B cell (primary cell): ENCODE results near the gene DHX40. TPM values are rescaled to one million over a fixed set of nuclear protein-coding genes. Genes with fewer than 3 reads are reported as not detected.

Experiments used
- ATAC-seq: fragments of 200-7000 bp; cut with Tn5 transposase; one replicate; pipeline ENCODE4 v1.10.0; 2021; ENCODE audit warnings: low read depth, mild to moderate bottlenecking, moderate number of reproducible peaks, moderate library complexity
- CTCF ChIA-PET: fragments of 350-600 bp; sonication (Branson Sonifier 250); formaldehyde crosslinking; loops from one replicate; lab custom pipeline; 2021; ENCODE audit warnings: antibody characterized with exemption, inconsistent platforms; lab: Charles Lee
- POLR2A ChIA-PET: fragments of 350-600 bp; sonication (Branson Sonifier 250); formaldehyde crosslinking; loops from one replicate; lab custom pipeline; 2021; ENCODE audit warnings: antibody characterized with exemption; lab: Charles Lee
- DNase-seq: peaks from one replicate; pipeline ENCODE4 v3.0.0; 2013
- H2AFZ ChIP-seq: 2 replicates; pipeline ENCODE4 v1.6.1; 2012; ENCODE audit warnings: mild to moderate bottlenecking, low read depth, low read length; ENCODE audit not compliant: insufficient read depth, poor library complexity, severe bottlenecking
- H3K27ac ChIP-seq, 2 donors: 1 replicate in 1 of 2; 2 replicates in 1 of 2; pipeline ENCODE4 v1.5.1; 2012 to 2013; ENCODE audit warnings: low read length in 2 of 2, mild to moderate bottlenecking in 2 of 2, moderate library complexity in 1 of 2
- H3K27me3 ChIP-seq, 4 experiments: fragments of 200-600 bp in 1 of 4; sonication (generic) in 1 of 4; replicated peaks in 1 of 4; 1 replicate in 2 of 4; 2 replicates in 2 of 4; pipeline versions ENCODE4 v1.6.1 to v1.7.0; 2013 to 2016; ENCODE audit warnings: low read length in 3 of 4, mild to moderate bottlenecking in 2 of 4, mixed read lengths in 1 of 4, moderate library complexity in 1 of 4; ENCODE audit not compliant: insufficient read depth in 4 of 4, control insufficient read depth in 3 of 4; ENCODE audit errors: control extremely low read depth in 1 of 4
- H3K36me3 ChIP-seq, 2 experiments: replicated peaks in 1 of 2; 1 replicate in 1 of 2; 2 replicates in 1 of 2; pipeline versions ENCODE4 v1.6.1 to v1.7.1; 2013; ENCODE audit warnings: low read length in 1 of 2; ENCODE audit not compliant: insufficient read depth in 2 of 2, control insufficient read depth in 1 of 2; ENCODE audit errors: control extremely low read depth in 1 of 2, extremely low read depth in 1 of 2
- H3K4me1 ChIP-seq, 2 donors: fragments of 200-600 bp in 1 of 2; sonication (generic) in 1 of 2; 1 replicate in 1 of 2; 2 replicates in 1 of 2; pipeline versions ENCODE4 v1.5.1 to v1.6.1; 2013 to 2017; ENCODE audit warnings: low read length in 2 of 2; ENCODE audit not compliant: control insufficient read depth in 2 of 2, insufficient read depth in 2 of 2
- H3K4me2 ChIP-seq: replicated peaks from 2 replicates; pipeline ENCODE3; 2012; ENCODE audit warnings: mild to moderate bottlenecking, low read depth, low read length; ENCODE audit not compliant: poor library complexity, severe bottlenecking
- H3K4me3 ChIP-seq, 5 experiments: fragments of 200-600 bp in 1 of 5; sonication (generic) in 1 of 5; 1 replicate in 3 of 5; 2 replicates in 2 of 5; pipeline versions ENCODE4 v1.5.1 to v1.7.0; 2011 to 2016; ENCODE audit warnings: low read length in 4 of 5, mild to moderate bottlenecking in 4 of 5, low read depth in 2 of 5, control low read depth in 1 of 5, moderate library complexity in 1 of 5; ENCODE audit not compliant: insufficient read depth in 1 of 5; ENCODE audit errors: control extremely low read depth in 1 of 5, extremely low read depth in 1 of 5
- H3K79me2 ChIP-seq: fragments of 200-600 bp; sonication (generic); one replicate; pipeline ENCODE4 v1.6.0; 2016; ENCODE audit warnings: low read length; ENCODE audit not compliant: control insufficient read depth, insufficient read depth
- H3K9ac ChIP-seq: fragments of 200-600 bp; sonication (generic); 2 replicates; pipeline ENCODE4 v1.6.1; 2017; ENCODE audit warnings: mild to moderate bottlenecking, low read length, moderate library complexity
- H3K9me3 ChIP-seq, 3 donors: one replicate each; pipeline versions ENCODE4 v1.6.1 to v1.7.1; 2013; ENCODE audit warnings: low read length in 2 of 3; ENCODE audit not compliant: control insufficient read depth in 2 of 3, insufficient read depth in 1 of 3; ENCODE audit errors: control extremely low read depth in 1 of 3
- H4K20me1 ChIP-seq: 2 replicates; pipeline ENCODE4 v1.6.0; 2012; ENCODE audit warnings: mild to moderate bottlenecking, low read length; ENCODE audit not compliant: insufficient read depth, control insufficient read depth, poor library complexity, severe bottlenecking
- H3K27ac Mint-ChIP-seq: one replicate; pipeline ENCODE4 v1.8.0; 2021; ENCODE audit warnings: mixed read lengths
- H3K27me3 Mint-ChIP-seq: one replicate; pipeline ENCODE4 v1.8.0; 2021; ENCODE audit warnings: mixed read lengths
- H3K4me1 Mint-ChIP-seq: one replicate; pipeline ENCODE4 v1.8.0; 2021; ENCODE audit warnings: mixed read lengths
- H3K4me3 Mint-ChIP-seq: one replicate; pipeline ENCODE4 v1.8.0; 2021; ENCODE audit warnings: mixed read lengths
- H3K9me3 Mint-ChIP-seq: one replicate; pipeline ENCODE4 v1.8.0; 2022; ENCODE audit warnings: mixed read lengths; ENCODE audit not compliant: insufficient read depth
- EZH2 ChIP-seq: IDR thresholded peaks from 2 replicates; pipeline ENCODE4 v1.6.1; 2012; ENCODE audit warnings: borderline replicate concordance, low read depth, mild to moderate bottlenecking, moderate library complexity, low read length; ENCODE audit not compliant: insufficient read depth, poor library complexity, severe bottlenecking
- WGBS: methylation state at CpG from one replicate; pipeline ENCODE4 v1.1.5; 2013; ENCODE audit warnings: missing lambda C conversion rate; ENCODE audit not compliant: insufficient coverage; 5-methylcytosine and 5-hydroxymethylcytosine counted together
- intact Hi-C: fragments of 100-400 bp; cut with micrococcal nuclease; formaldehyde crosslinking; loops from one replicate; pipeline ENCODE4 v1.10.0; 2022
- polyA plus RNA-seq: library from polyadenylated mRNA; depleted of rRNA; stranded (reverse); fragments of >200 nt; gene quantifications from 2 replicates; pipeline ENCODE4 v1.2.3, GENCODE V29; 2012
- total RNA-seq, 2 donors: library from RNA; stranded (reverse); fragments of 120-200 nt in 1 of 2; gene quantifications; 1 replicate in 1 of 2; 2 replicates in 1 of 2; pipeline versions ENCODE4 v1.2.3 to v1.2.4, GENCODE V29; 2013 to 2022
- TF ChIP-seq, protein P1 (sequence below): fragments of 200-600 bp; IDR thresholded peaks from one replicate; pipeline ENCODE4 v1.8.0; 2022; ENCODE audit warnings: antibody characterized with exemption, mild to moderate bottlenecking

Gene DHX40
- total and polyA plus RNA-seq, 2 donors (not counting 1 experiment from before 2014, with no cell fraction given): 10.4 to 28.7 TPM

DNA sequence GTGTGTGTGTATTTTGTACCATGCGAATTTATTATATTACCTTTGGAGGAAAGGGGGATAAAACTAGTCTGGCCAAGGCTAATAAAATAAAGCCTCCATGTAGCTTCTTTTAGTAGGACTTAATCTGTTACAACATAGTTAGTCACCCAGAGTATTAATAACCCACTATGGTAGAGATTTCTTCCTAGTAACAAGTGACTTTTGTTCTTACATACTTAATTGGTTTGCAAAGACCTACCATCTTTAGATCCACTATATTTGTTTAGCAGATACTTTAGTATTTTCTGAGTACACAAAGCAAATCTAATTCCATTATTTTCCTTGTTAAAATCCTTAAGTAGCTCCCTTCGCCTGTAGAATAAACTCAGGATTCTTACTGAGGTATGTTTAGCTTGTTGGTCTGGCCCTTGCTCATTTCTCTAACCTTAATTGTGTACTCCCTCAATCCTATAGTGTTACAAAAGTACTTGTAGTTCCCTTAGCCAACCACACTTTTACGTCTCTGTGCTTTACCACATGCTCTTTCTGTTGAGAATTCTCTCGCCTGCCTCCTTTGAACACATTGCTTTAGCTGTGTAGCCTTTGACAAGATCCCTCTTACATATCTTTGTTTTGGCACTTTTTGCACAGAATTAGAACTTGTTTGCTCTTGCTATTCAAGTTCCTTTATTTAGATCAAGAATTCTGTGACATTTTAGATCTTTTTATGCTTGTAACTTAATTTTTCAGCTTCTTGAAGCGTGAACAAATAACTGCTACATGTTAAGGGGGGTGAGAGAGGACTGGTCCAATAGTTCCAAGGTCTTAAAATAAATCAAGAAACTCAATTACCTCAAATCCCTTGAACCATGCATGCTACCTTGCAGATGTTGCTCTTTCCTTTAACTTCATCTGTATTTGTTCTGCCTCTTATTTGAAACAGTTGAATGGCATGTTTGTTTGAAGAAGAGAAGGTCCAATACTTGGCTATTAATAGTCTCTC is 78.0 kb downstream of the DHX40 start:
- Histone ChIP-seq H3K4me1 (peaks cover 42 to 44% of the 10 kb centered on the region in 2 donors), H3K4me3 (peak overlapping the region in 1 of 5 experiments; percentile 18), H3K27ac (peak overlapping the region; percentile 17 to 71), H3K36me3 (peaks cover 2 to 43% of the 10 kb centered on the region in 2 experiments), H3K9ac (peak overlapping the region; percentile 27), H3K79me2 (peaks cover 94% of the 10 kb centered on the region), H2AFZ (no peak overlapping the region), H3K9me3 (no peaks in the 10 kb centered on the region), H3K4me2 (peak overlapping the region; percentile 71), H3K27me3 (no peaks in the 10 kb centered on the region), H4K20me1 (peaks cover 29% of the 10 kb centered on the region)
- H3K9me3 Mint-ChIP-seq: no peaks in the 10 kb centered on the region
- TF ChIP-seq, protein P1, sequence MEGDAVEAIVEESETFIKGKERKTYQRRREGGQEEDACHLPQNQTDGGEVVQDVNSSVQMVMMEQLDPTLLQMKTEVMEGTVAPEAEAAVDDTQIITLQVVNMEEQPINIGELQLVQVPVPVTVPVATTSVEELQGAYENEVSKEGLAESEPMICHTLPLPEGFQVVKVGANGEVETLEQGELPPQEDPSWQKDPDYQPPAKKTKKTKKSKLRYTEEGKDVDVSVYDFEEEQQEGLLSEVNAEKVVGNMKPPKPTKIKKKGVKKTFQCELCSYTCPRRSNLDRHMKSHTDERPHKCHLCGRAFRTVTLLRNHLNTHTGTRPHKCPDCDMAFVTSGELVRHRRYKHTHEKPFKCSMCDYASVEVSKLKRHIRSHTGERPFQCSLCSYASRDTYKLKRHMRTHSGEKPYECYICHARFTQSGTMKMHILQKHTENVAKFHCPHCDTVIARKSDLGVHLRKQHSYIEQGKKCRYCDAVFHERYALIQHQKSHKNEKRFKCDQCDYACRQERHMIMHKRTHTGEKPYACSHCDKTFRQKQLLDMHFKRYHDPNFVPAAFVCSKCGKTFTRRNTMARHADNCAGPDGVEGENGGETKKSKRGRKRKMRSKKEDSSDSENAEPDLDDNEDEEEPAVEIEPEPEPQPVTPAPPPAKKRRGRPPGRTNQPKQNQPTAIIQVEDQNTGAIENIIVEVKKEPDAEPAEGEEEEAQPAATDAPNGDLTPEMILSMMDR: no peak
- no peak for TF ChIP-seq EZH2
- WGBS: 6% methylated on average over 2 of the region's 5 CpGs
- H3K27ac Mint-ChIP-seq: peak overlapping the region; percentile 27
- H3K4me1 Mint-ChIP-seq: peaks cover 59% of the 10 kb centered on the region
- no peaks in the 10 kb centered on the region for H3K27me3 Mint-ChIP-seq
- intact Hi-C loops: loop anchor here (2.0 to 5.0 kb wide), 2 partner anchors 15 to 36 kb away; no protein-coding TSS in a partner anchor
- peak overlapping the region; percentile 65 for H3K4me3 Mint-ChIP-seq
- DNase-seq: peak; percentile 56
- POLR2A ChIA-PET: interaction anchor here (0.6 to 2.9 kb wide), 2 partner anchors 16 to 24 kb away, joined by 6 to 20 read pairs; partner anchors contain the start of gene CLTC
- peak; percentile 44 for ATAC-seq
- CTCF ChIA-PET: interaction anchor here (1.0 to 1.8 kb wide), 4 partner anchors 12 to 30 kb away, joined by 3 to 12 read pairs (median 4); partner anchors contain the start of gene CLTC
